Ovary (tissue), 3 donors: Measurements from ENCODE around the gene OXA1L.

Experiments
- POLR2A ChIP-seq: fragments of 450-650 bp; IDR thresholded peaks from one replicate; pipeline ENCODE4 v1.6.1; 2017; ENCODE audit warnings: antibody characterized with exemption, mild to moderate bottlenecking, moderate library complexity
- TF ChIP-seq, protein P1 (sequence below), 3 donors: fragments of 450-650 bp in 2 of 3; fragments of 200-600 bp in 1 of 3; IDR thresholded peaks; one replicate each; pipeline versions ENCODE4 v1.5.1 to v1.8.0; 2016 to 2022; ENCODE audit warnings: antibody characterized with exemption in 3 of 3, mild to moderate bottlenecking in 1 of 3
- donor health status: DM: no; HTN: no; CAD: no.

DNA sequence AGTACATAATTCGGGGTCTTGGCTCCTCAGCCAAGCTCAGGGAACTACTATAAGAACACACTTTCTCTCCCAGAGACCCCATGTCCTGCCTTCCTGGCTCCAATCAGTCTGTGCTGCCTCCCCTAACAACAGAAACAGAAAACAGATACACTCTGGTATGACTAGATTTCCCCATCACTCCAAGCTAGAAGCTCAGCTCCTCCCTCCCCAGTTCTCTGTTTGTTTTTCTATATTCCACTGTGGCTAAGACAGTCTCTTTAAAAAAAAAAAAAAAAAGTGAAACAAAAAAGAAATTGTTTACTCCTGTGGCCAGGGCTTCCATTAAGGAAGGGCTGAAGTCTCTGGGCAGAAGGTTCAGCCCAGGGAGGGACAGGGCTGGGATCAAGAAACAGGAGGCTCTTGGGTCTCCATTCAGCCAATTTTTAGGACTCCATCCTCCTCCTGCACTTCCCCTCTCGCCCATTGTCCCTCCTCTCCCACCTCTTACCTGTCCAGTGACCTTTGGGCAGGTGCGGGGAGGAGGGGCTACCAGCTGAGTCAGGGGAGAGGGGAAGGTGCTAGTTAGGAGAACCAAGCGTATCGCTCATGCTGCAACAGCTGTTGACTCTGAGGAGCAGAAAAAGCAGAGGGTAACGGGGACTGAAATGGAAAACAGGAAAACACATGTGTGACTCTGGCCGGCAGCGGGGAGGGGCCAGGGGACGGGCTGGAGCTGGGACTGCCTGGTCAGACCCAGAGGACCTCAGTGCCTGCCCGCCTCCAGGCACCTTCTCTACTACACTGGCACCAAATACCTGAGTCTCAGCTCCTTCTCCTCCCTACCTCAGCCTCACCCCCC lies 52.9 kb downstream of the OXA1L start:
- TF ChIP-seq, protein P1, sequence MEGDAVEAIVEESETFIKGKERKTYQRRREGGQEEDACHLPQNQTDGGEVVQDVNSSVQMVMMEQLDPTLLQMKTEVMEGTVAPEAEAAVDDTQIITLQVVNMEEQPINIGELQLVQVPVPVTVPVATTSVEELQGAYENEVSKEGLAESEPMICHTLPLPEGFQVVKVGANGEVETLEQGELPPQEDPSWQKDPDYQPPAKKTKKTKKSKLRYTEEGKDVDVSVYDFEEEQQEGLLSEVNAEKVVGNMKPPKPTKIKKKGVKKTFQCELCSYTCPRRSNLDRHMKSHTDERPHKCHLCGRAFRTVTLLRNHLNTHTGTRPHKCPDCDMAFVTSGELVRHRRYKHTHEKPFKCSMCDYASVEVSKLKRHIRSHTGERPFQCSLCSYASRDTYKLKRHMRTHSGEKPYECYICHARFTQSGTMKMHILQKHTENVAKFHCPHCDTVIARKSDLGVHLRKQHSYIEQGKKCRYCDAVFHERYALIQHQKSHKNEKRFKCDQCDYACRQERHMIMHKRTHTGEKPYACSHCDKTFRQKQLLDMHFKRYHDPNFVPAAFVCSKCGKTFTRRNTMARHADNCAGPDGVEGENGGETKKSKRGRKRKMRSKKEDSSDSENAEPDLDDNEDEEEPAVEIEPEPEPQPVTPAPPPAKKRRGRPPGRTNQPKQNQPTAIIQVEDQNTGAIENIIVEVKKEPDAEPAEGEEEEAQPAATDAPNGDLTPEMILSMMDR (IDR thresholded peaks at IDR 0.05): no peak
- TF ChIP-seq POLR2A: no peak
